Right lobe of liver (tissue), 6 donors: Measurements from ENCODE around the gene CCL14. TPM values are rescaled to one million over a fixed set of nuclear protein-coding genes. Genes with fewer than 3 reads are reported as not detected.
"Not testable (repeated sequence)": the region's sequence is repeated elsewhere in the genome, so short reads cannot be mapped to it uniquely, and the experiment has no call there.

Experiments
- ATAC-seq, 4 donors: fragments of 200-7000 bp; cut with Tn5 transposase; one replicate each; pipeline ENCODE4 v1.9.1; 2020; ENCODE audit warnings: mild to moderate bottlenecking in 4 of 4, moderate library complexity in 4 of 4
- DNase-seq, 3 donors: peaks; one replicate each; pipeline ENCODE4 v3.0.0-alpha.2; 2020
- H3K27ac ChIP-seq, 3 donors: fragments of 200-600 bp; one replicate each; pipeline ENCODE4 v1.8.0; 2022
- H3K27me3 ChIP-seq, 2 donors: fragments of 200-600 bp; one replicate each; pipeline ENCODE4 v1.8.0; 2022
- H3K36me3 ChIP-seq, 4 donors: fragments of 200-600 bp; sonication (generic) in 1 of 4; one replicate each; pipeline versions ENCODE4 v1.5.1 to v1.8.0; 2017 to 2022; ENCODE audit warnings: control low read depth in 1 of 4
- H3K4me1 ChIP-seq, 4 donors: fragments of 200-600 bp; sonication (generic) in 1 of 4; one replicate each; pipeline versions ENCODE4 v1.5.1 to v1.8.0; 2017 to 2022; ENCODE audit warnings: control low read depth in 1 of 4
- H3K4me3 ChIP-seq, 3 donors: fragments of 200-600 bp; one replicate each; pipeline ENCODE4 v1.8.0; 2022
- H3K9me3 ChIP-seq, 4 donors: fragments of 200-600 bp; sonication (generic) in 1 of 4; one replicate each; pipeline versions ENCODE4 v1.5.1 to v1.8.0; 2017 to 2022; ENCODE audit warnings: control low read depth in 1 of 4
- CTCF ChIP-seq, 4 donors: fragments of 200-600 bp in 3 of 4; fragments of 450-650 bp in 1 of 4; IDR thresholded peaks; one replicate each; pipeline versions ENCODE4 v1.5.1 to v1.8.0; 2016 to 2022; ENCODE audit warnings: antibody characterized with exemption in 4 of 4, mild to moderate bottlenecking in 2 of 4
- POLR2A ChIP-seq: fragments of 450-650 bp; IDR thresholded peaks from one replicate; pipeline ENCODE4 v1.6.1; 2017; ENCODE audit warnings: antibody characterized with exemption, mild to moderate bottlenecking
- WGBS: methylation state at CpG from one replicate; pipeline ENCODE4 v1.1.6; 2018; ENCODE audit warnings: low coverage, low lambda C conversion rate; ENCODE audit not compliant: insufficient coverage; ENCODE audit errors: missing lambda C conversion rate; 5-methylcytosine and 5-hydroxymethylcytosine counted together
- intact Hi-C, 2 donors: fragments of 100-400 bp; cut with DNase I; formaldehyde crosslinking; loops; one replicate each; pipeline versions ENCODE4 v1.11.2 to v1.14.1; 2022
- total RNA-seq, 6 experiments: library from RNA; depleted of rRNA in 2 of 6; stranded (reverse); fragments of >200 nt in 2 of 6; fragmentation: NEBNext Ultra II Directional in 3 of 6; extraction: Animal tissue kit (Norgen Biotek cat#: 25700) in 3 of 6; gene quantifications; one replicate each; pipeline versions ENCODE4 v1.1.0 to v1.2.4, GENCODE V29; 2016 to 2023
- donor health status: DM: no; HTN: yes; CAD: no.
- donor health status: DM: no; HTN: no; CAD: no.
- donor health status: DM: no; HTN: no; CAD: no.
- donor health status: DM: no; HTN: yes; CAD: no.
- donor health status: DM: no; HTN: yes; CAD: no.

CCL14 gene
- total RNA-seq, 6 experiments from 2014 or later, result 8.9 to 130 (median 30.7) TPM

- no peaks in the 10 kb centered on the region for H3K27me3 ChIP-seq
- peak overlapping the region; percentile 72 to 74 (median 74) for H3K27ac ChIP-seq
- DNase-seq (no peak), ATAC-seq (peak; percentile 31 to 56 (median 33))
- intact Hi-C loops, result no loop called here
- TF ChIP-seq POLR2A, result no peak
- TF ChIP-seq CTCF (IDR thresholded peaks at IDR 0.05), result no peak
- H3K4me1 ChIP-seq, result peaks cover 0 to 37% (median 12%) of the 10 kb centered on the region in 4 donors
- WGBS, result 23% methylated on average over 6 of the region's 6 CpGs
- H3K4me3 ChIP-seq, result peak overlapping the region; percentile 30 to 55 (median 53)
- H3K9me3 ChIP-seq, result no peaks in the 10 kb centered on the region
- peaks cover 0 to 16% (median 1%) of the 10 kb centered on the region in 4 donors for H3K36me3 ChIP-seq
Measured at GRCh38 chr17:36000732-36001109, 14.2 kb upstream of the CCL14 start.

GRCh38 chr17:35998756-35999155, 12.2 kb upstream of the CCL14 start:
- H3K36me3 ChIP-seq, result peaks cover 0 to 16% (median 1%) of the 10 kb centered on the region in 4 donors
- DNase-seq (no peak), ATAC-seq (no peak)
- H3K27me3 ChIP-seq, result no peaks in the 10 kb centered on the region
- H3K27ac ChIP-seq, result no peak overlapping the region
- WGBS, result 50% methylated on average over 1 of the region's 1 CpG
- intact Hi-C loops, result no loop called here
- H3K9me3 ChIP-seq, result no peaks in the 10 kb centered on the region
- H3K4me3 ChIP-seq, result no peak overlapping the region
- peaks cover 0 to 36% (median 14%) of the 10 kb centered on the region in 4 donors for H3K4me1 ChIP-seq
- no peak for TF ChIP-seq POLR2A
- no peak for TF ChIP-seq CTCF (IDR thresholded peaks at IDR 0.05)

DNA sequence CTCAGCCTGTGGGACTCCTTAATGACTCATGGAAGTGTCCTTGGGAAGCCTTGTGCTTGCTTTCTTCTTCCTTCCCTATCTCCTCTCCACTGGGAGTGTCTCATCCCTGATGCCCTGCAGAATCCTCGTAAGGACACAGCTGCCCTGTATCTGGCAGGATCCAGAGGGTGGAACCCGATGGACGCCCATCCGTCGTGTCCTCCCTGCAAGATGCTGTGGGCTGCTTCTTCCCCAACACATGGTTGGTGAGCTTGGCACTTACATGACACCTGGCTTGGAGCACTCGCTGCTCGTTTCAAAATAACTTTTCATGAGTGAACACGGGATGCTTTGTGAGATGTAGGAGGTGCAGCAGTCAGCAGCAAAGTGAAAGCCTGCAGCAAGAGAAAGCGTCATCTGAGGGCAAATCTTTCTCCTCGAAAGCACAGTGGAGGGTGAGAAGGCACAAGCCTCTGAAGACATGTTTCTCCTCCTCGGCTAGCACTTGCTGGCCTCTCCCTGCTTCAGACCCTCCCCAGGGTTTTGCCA, 11.6 kb upstream of the CCL14 start:
- DNase-seq, result no peak
- no peak overlapping the region for H3K4me3 ChIP-seq
- no peaks in the 10 kb centered on the region for H3K9me3 ChIP-seq

DNA sequence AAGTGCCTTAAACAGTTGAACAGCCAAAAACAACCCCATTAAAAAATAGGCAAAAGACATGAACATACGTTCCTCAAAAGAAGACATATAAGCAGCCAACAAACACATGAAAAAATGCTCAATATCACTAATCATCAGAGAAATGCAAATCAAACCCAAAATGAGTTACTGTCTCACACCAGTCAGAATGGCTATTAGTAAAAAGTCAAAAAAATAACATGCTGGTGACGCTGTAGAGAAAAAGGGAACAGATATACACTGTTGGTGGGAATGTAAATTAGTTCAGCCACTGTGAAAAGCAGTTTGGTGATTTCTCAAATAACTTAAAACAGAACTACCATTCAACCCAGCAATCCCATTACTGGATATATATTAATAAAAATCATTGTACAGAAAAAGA, 8.8 kb upstream of the CCL14 start:
- Histone ChIP-seq H3K36me3 (peaks cover 0 to 16% (median 1%) of the 10 kb centered on the region in 4 donors), H3K4me1 (peaks cover 0 to 54% (median 21%) of the 10 kb centered on the region in 4 donors)
- H3K9me3 ChIP-seq, H3K4me3 ChIP-seq, intact Hi-C loops, H3K27ac ChIP-seq, DNase-seq, H3K27me3 ChIP-seq, ATAC-seq: not testable (repeated sequence)
- WGBS, result 91% methylated on average over 2 of the region's 2 CpGs

More for the DNA sequence above, 11.6 kb upstream of the CCL14 start:
- Histone ChIP-seq H3K27ac (no peak overlapping the region), H3K27me3 (no peaks in the 10 kb centered on the region), H3K36me3 (peaks cover 0 to 16% (median 1%) of the 10 kb centered on the region in 4 donors), H3K4me1 (peaks cover 0 to 37% (median 17%) of the 10 kb centered on the region in 4 donors)
- intact Hi-C loops, result no loop called here
- TF ChIP-seq POLR2A (no peak), CTCF (IDR thresholded peaks at IDR 0.05) (no peak)
- WGBS, result 74% methylated on average over 9 of the region's 11 CpGs
- no peak for ATAC-seq

DNA sequence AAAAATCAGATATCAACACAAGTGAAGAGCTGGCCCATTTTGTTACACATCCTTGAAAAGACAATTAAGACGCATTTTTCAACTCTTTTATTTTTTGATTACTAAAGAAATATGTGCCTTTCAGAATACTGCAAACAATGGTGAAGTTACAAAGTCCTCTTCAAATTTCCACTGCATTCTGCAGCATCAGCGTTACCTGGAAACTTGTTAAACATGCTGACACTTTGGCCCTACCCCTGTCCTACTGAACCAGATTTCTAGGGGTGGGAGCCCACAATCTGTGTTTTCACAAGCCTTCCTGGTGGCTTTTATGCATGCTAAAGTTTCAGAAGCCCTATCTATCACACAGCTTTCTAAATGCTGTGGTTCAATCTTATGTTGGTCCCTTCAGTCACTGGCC, 4.5 kb upstream of the CCL14 start:
- intact Hi-C loops, result no loop called here
- ATAC-seq (peak; percentile 80 to 90 (median 82)), DNase-seq (peak in 1 of 3 donors; percentile 76)
- Histone ChIP-seq H3K27me3 (no peaks in the 10 kb centered on the region), H3K9me3 (no peaks in the 10 kb centered on the region), H3K36me3 (no peaks in the 10 kb centered on the region), H3K4me3 (no peak overlapping the region), H3K4me1 (peaks cover 0 to 51% (median 18%) of the 10 kb centered on the region in 4 donors), H3K27ac (peak overlapping the region in 1 of 3 donors; percentile 64)
- TF ChIP-seq POLR2A (no peak), CTCF (IDR thresholded peaks at IDR 0.05) (no peak)
- 24% methylated on average over 2 of the region's 2 CpGs for WGBS
